Frontal cortex (tissue), 4 donors: Measurements from ENCODE around the gene RAPGEF6. TPM values are rescaled to one million over a fixed set of nuclear protein-coding genes. Genes with fewer than 3 reads are reported as not detected.
A peak's percentile ranks its signal among the peaks of the same experiment; 100 is the strongest.

ENCODE experiments used
- DNase-seq, 2 donors: peaks; one replicate each; pipeline ENCODE4 v3.0.0; 2012; ENCODE audit warnings: low spot score in 2 of 2
- FAIRE-seq: peaks from 2 replicates; lab custom pipeline; 2012; peaks lifted over from hg19 to GRCh38; lab: Jason Lieb, UNC
- total RNA-seq: library from RNA; depleted of rRNA; stranded (reverse); fragments of >200 nt; gene quantifications from one replicate; pipeline ENCODE4 v1.2.3, GENCODE V29; 2014
- donor health status: control.
- donor health status: control.
- donor health status: control.

RAPGEF6 gene
- total RNA-seq, 1 donor from 2014 or later, result 58.7 TPM

DNA sequence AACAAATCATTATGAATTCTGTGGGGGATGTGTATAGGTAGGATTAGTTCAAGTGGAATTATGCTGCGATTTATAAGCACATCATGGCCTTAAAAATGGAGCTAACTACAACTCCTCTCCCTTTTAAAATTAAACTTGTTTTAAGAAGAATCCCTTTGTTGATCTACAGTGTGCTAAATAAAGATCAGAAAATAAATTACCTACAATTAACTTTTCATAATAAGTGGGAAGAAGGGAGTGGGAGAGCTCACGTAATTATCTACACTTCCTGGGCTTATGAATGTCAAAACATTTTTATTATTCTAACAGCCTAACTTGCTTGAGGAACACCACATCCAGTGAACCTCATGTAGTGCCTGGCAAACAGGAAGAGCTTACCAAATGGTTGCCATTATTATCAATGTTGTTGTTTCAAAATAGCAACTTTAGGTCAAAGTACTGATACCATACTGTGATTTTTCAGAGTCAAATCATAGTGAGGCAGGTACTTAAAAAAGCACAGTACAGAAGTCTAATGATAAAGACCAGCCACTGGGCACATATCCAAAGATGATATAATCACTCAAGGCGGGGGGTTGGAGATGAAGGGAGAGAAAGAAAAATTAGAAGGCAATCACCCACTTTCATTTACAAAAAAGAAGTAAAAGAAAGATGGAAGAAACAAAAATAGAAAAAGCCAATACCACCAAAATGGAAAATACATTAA is 174.0 kb downstream of the RAPGEF6 start:
- DNase-seq (no peak), FAIRE-seq (no peak)

GRCh38 chr5:131460133-131460532 is 174.9 kb downstream of the RAPGEF6 start:
- no peak for FAIRE-seq
- no peak for DNase-seq

DNA sequence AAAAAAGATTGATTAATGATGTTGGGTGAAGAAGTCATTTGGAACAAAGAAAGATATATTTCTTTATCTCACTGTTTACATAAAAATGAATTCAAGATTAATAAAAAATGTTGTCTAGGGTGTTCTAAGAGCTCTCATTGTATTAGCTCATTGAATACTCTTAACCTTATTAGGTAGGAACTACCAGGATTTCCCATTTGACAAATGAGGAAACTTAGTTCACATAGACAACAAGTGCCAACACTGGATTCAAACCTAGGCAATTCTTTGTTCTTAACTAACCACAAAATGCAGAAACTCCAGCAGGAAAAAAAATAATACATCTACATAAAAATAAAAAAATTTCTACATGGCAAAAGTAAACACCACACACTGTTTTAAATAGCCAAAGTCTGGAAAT is 175.8 kb downstream of the RAPGEF6 start:
- DNase-seq (no peak), FAIRE-seq (no peak)

- FAIRE-seq, result no peak
- no peak for DNase-seq
Observed at GRCh38 chr5:131457193-131457592, 177.8 kb downstream of the RAPGEF6 start.

DNA sequence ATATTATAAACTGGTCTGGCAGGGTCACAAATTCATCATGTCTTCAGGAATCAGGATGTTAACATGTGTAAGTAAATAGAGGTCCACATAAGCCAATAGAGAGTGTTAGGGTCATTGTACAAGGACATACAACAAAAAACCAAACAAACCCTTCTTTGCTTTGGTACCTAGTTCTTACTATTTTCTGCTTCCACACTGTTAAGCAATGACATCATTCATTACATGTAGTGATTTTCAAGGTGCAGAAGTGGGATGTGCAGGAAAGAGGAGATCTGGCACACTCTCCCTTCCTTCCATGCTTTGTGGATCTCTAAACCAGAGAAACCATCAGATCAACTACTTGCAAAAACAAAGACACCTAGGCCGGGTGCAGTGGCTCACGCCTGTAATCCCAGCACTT is 184.1 kb downstream of the RAPGEF6 start:
- FAIRE-seq, result no peak
- no peak for DNase-seq

DNA sequence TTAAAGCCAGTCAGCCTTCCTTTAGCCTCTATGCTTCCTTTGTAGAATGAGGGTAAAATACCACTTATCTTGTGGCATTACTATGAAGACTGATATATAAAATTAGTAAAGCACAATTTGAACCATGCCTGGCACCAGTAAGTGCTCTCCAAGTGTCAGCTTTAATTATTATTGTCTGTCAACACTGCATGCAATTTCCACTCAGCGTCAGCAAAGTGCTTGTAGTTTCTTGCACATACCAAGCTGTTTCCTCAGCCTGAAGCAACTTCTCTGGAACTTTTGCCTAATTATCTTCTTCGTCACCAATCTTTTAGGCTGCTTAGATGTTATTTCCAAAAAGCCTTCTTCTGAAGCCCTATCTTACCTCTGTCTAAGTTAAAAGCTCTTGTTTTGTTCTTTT is 193.8 kb downstream of the RAPGEF6 start:
- FAIRE-seq (no peak), DNase-seq (no peak)

DNA sequence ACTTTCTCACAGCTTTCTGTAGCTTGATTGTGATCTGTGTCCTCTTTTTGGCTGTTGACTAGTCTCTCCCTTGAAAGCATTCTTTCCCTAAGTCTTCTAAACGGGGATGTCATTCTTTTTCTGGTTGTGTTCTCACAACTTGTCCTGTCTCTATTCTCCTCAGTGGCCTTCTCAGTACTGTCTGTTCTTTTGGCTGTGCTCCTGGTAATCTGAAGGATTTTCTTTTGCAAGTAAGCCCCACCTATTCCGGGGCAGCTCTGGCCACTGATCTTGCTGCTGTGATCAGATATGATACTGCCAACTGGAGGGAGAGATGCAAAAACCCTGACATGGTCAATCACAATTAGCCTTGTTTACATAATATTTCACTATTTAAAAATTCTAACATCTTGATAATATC is 198.9 kb downstream of the RAPGEF6 start:
- FAIRE-seq (no peak), DNase-seq (no peak)

- DNase-seq, result no peak
- no peak for FAIRE-seq
Observed at GRCh38 chr5:131433109-131433508, 201.9 kb downstream of the RAPGEF6 start.

- DNase-seq (no peak), FAIRE-seq (no peak)
Observed at GRCh38 chr5:131431794-131432193, 203.2 kb downstream of the RAPGEF6 start.

DNA sequence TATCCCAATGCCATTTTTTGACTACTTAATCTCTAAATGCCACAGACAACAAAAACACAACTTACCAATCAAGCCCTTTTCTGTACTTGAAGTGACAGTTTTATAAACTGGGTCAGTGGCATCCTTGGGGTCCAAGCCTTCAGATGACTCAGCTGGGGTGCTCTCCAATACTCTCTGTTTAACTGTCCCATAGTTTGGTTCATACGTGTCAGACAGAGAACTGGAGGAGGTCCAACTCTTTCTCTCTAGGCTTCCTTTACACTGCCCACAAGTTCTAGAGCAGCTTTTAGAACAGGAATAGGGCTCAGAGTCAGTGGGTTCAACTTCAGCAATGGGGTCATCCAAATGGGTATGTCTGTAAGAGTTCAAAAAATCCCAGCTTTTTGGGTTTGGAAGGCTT is 204.2 kb downstream of the RAPGEF6 start:
- no peak for FAIRE-seq
- no peak for DNase-seq

- FAIRE-seq, result no peak
- DNase-seq, result no peak
Observed at GRCh38 chr5:131426011-131426410, 209.0 kb downstream of the RAPGEF6 start.

GRCh38 chr5:131423056-131423455 is 212.0 kb downstream of the RAPGEF6 start:
- no peak for DNase-seq
- no peak for FAIRE-seq

GRCh38 chr5:131419877-131420276 is 215.2 kb downstream of the RAPGEF6 start:
- FAIRE-seq (no peak), DNase-seq (no peak)

- DNase-seq (no peak), FAIRE-seq (no peak)
Observed at GRCh38 chr5:131418846-131419245, 216.2 kb downstream of the RAPGEF6 start.

DNA sequence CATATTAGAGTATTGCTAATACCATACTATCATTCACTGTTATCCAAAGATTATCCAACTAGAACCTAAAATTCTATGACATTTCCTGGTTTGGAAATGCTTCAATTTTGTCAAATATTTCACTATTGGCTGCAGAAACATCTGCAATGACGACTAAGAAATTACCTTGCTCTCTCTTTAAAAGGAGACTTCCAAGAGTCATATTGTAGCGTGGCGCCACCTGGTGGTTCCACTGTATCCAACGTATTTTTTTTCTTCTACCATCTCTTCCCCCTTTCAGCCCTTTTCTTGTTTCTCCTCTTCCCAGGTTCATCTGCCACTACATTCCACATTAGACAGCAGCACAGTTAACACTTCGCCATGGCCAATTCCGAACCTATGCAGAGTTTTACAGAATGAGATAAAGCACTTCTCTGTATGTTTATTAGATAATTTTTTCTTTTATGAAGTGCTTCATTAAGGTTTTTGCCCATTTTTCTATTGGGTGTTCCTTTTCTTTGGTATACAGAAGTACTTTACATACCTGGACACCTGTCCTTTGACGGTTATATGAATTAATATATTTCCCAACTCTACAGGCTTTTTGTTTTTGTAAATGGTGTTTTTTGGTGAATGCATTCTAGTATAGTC is 217.7 kb downstream of the RAPGEF6 start:
- FAIRE-seq, result peak; percentile 69

GRCh38 chr5:131416729-131417128 is 218.3 kb downstream of the RAPGEF6 start:
- FAIRE-seq (no peak), DNase-seq (no peak)

More for the DNA sequence above, 217.7 kb downstream of the RAPGEF6 start:
- peak; percentile 24 to 41 for DNase-seq

DNA sequence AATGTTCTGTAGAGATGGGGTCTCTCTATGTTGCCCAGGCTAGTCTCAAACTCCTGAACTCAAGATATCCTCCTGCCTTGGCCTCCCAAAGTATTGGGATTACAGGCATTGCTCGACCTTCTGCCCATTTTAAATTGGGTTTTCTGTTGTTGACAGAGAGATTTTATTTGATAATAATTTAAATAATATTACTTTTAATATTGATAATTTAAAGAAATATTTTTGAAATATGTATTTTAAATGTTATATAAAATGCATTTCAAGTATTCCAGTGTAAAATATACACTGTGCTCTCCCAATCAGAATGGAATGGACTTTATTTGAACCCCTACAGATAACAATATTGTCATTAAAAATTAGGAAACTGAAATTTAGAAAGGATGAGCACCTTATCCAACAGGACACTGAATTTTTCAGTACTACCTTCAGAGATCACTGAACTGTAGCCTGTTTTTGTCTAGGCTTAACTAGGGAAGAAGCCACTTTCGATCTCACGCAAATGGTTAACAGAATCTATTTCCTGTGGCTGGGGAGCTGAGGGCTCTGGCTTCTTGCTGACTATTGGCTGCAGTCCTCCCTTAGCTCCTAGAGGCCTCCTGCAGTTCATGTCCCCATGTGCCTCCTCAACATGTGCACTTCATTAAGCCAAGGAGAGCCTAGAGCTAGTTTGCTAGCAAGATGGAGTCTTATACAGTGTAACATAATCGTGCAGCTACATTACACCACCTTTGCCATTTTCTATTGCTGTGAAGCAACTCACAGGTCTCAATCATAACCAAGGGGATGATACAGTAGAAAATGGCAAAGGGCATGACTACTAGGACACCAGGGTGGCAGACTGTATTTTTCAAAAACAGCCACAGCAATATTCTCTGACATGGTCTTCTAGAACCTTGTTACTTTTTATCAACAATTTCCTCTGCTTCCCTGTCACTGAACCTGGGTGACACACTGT is 221.1 kb downstream of the RAPGEF6 start:
- FAIRE-seq (no peak), DNase-seq (no peak)

- FAIRE-seq, result no peak
Observed at GRCh38 chr5:131406975-131407638, 227.9 kb downstream of the RAPGEF6 start.

DNA sequence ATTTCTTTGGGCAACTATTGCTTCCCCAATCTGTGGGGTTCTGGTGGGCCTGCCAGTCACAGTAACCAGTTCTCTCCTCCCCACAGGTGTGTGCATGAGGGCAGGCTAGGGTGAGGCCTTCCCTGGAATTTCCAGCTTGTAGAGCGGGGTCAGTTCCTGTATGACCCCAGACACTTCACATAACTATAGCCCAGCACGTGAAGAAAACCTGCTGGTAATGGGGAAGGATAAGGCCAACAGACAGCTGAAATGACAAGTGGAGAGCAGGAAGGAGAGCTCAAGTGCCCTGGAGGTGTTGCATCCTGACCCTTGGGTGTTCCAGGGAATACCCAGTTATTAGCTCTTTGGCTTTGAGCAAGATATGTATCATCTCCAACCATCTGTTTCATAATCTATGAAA is 229.0 kb downstream of the RAPGEF6 start:
- FAIRE-seq (no peak), DNase-seq (no peak)

More at GRCh38 chr5:131406975-131407638, 227.9 kb downstream of the RAPGEF6 start:
- no peak for DNase-seq

- no peak for DNase-seq
- no peak for FAIRE-seq
Observed at GRCh38 chr5:131405674-131406073, 229.4 kb downstream of the RAPGEF6 start.
